Measurements from ENCODE around the gene SERTAD3. TPM values are rescaled to one million over a fixed set of nuclear protein-coding genes. Genes with fewer than 3 reads are reported as not detected.
A peak's percentile ranks its signal among the peaks of the same experiment; 100 is the strongest.

The SERTAD3 gene
- polyA plus RNA-seq, 1 of the 3 experiments (the other 2 are of a cell fraction): 11.3 TPM

- Histone ChIP-seq H3K36me3 (replicated peaks in 1 of 2; ENCODE audit: control insufficient read depth in 1 of 2, insufficient read depth in 2 of 2, low read length in 1 of 2) (peaks cover 14 to 17% of the 10 kb centered on the region in 2 experiments), H3K9me3 (no peaks in the 10 kb centered on the region), H3K79me2 (ENCODE audit: insufficient read depth) (peaks cover 33% of the 10 kb centered on the region), H3K4me1 (ENCODE audit: control insufficient read depth in 1 of 2, insufficient read depth in 2 of 2, low read depth in 1 of 2, low read length in 1 of 2) (peaks cover 5 to 8% of the 10 kb centered on the region in 2 experiments; a peak in 2 of 4 replicates), H3K9me2 (no peaks in the 10 kb centered on the region), H3K4me3 (ENCODE audit: low read depth in 2 of 2, low read length in 1 of 2) (no peak overlapping the region), H3K4me2 (no peak overlapping the region), H3K27ac (ENCODE audit: low read depth in 2 of 2, low read length in 1 of 2) (no peak overlapping the region), H2AFZ (ENCODE audit: low read depth) (no peak overlapping the region; the same call in 1 of the 2 replicates), H3K9ac (no peak overlapping the region), H4K20me1 (ENCODE audit: insufficient read depth) (peaks cover 21% of the 10 kb centered on the region), H3F3A (replicated peaks; ENCODE audit: insufficient read depth) (peaks cover 6% of the 10 kb centered on the region), H3K27me3 (ENCODE audit: insufficient read depth) (no peaks in the 10 kb centered on the region)
- DNase-seq: no peak
- 81% methylated on average over 9 of the region's 9 CpGs for WGBS (ENCODE audit: low lambda C conversion rate)
- TF ChIP-seq FOSL2 (IDR thresholded peaks at IDR 0.05; ENCODE audit: borderline replicate concordance, low read depth) (no peak), GABPA (IDR thresholded peaks at IDR 0.05; ENCODE audit: low read depth) (no peak)
- ChIA-PET CTCF (interaction anchor here (1.0 to 2.8 kb wide), 8 partner anchors 8 to 141 kb away, joined by 3 to 15 read pairs (median 7); partner anchors contain the start of genes BLVRB, PRX and SERTAD1), POLR2A (no interaction called here)
Measured at GRCh38 chr19:40445780-40446262, 1.7 kb upstream of the SERTAD3 start.

- POLR2A ChIA-PET: interaction anchor here (3.8 kb wide), 1 partner anchor 24 kb away, joined by 17 read pairs; no protein-coding TSS in a partner anchor
- H3K27me3 ChIP-seq (ENCODE audit: insufficient read depth): no peaks in the 10 kb centered on the region
Measured at GRCh38 chr19:40444825-40445312, 734 bp upstream of the SERTAD3 start.

More at GRCh38 chr19:40444825-40445312, 734 bp upstream of the SERTAD3 start:
- H3K4me3 ChIP-seq (ENCODE audit: low read depth in 2 of 2, low read length in 1 of 2): peak overlapping the region; percentile 88 to 100
- peaks cover 8% of the 10 kb centered on the region for H3F3A ChIP-seq (replicated peaks; ENCODE audit: insufficient read depth)
- 24% methylated on average over 18 of the region's 18 CpGs for WGBS (ENCODE audit: low lambda C conversion rate)
- H3K4me2 ChIP-seq: peak overlapping the region; percentile 86
- H3K4me1 ChIP-seq (ENCODE audit: control insufficient read depth in 1 of 2, insufficient read depth in 2 of 2, low read depth in 1 of 2, low read length in 1 of 2): peaks cover 5 to 8% of the 10 kb centered on the region in 2 experiments; a peak in 2 of 4 replicates
- no peak for DNase-seq
- TF ChIP-seq SMC3 (IDR thresholded peaks at IDR 0.05; ENCODE audit: low read depth, low read length): peak; percentile 51; the same call in 1 of the 2 replicates
- no peak for TF ChIP-seq MAX (IDR thresholded peaks at IDR 0.05; ENCODE audit: low read depth)
- TF ChIP-seq TCF12 (IDR thresholded peaks at IDR 0.05): no peak
- TF ChIP-seq CHD2 (IDR thresholded peaks at IDR 0.05; ENCODE audit: low read length, partially characterized antibody): peak; percentile 13
- no peak for TF ChIP-seq FOXJ3 (CRISPR knock-in tag; IDR thresholded peaks at IDR 0.05)
- TF ChIP-seq CTCF (IDR thresholded peaks at IDR 0.05): peak; percentile 40; the same call in 1 of the 2 replicates
- no peak for TF ChIP-seq EP300 (IDR thresholded peaks at IDR 0.05; ENCODE audit: borderline replicate concordance in 1 of 2, low read depth in 1 of 2, low read length in 1 of 2)
- TF ChIP-seq SIN3A (IDR thresholded peaks at IDR 0.05; ENCODE audit: borderline replicate concordance, low read depth, low read length): no peak
- TF ChIP-seq ELF1 (IDR thresholded peaks at IDR 0.05): 0 out of 2 replicates have a peak, but pooled peaks have one; percentile 1
- TF ChIP-seq JUND (IDR thresholded peaks at IDR 0.05): no peak
- TF ChIP-seq POLR2AphosphoS5 (IDR thresholded peaks at IDR 0.05; ENCODE audit: low read depth, low read length): peak; percentile 54
- no peak for TF ChIP-seq TAF1 (IDR thresholded peaks at IDR 0.05; ENCODE audit: borderline replicate concordance, low read depth, low read length)
- TF ChIP-seq RAD21 (IDR thresholded peaks at IDR 0.05; ENCODE audit: low read length): peak; percentile 68
- TF ChIP-seq NRF1 (IDR thresholded peaks at IDR 0.05; ENCODE audit: low read depth, low read length): no peak
- TF ChIP-seq USF1 (IDR thresholded peaks at IDR 0.05; ENCODE audit: borderline replicate concordance, low read depth): no peak
- peak overlapping the region; percentile 82 to 96 for H3K27ac ChIP-seq (ENCODE audit: low read depth in 2 of 2, low read length in 1 of 2)
- no peaks in the 10 kb centered on the region for H3K9me3 ChIP-seq
- peaks cover 43% of the 10 kb centered on the region for H3K79me2 ChIP-seq (ENCODE audit: insufficient read depth)
- H3K9ac ChIP-seq: peak overlapping the region; percentile 99
- H3K36me3 ChIP-seq (replicated peaks in 1 of 2; ENCODE audit: control insufficient read depth in 1 of 2, insufficient read depth in 2 of 2, low read length in 1 of 2): peaks cover 21 to 26% of the 10 kb centered on the region in 2 experiments
- CTCF ChIA-PET: interaction anchor here (0.6 to 2.6 kb wide), 15 partner anchors 9 to 263 kb away, joined by 3 to 15 read pairs (median 4); partner anchors contain the start of genes PRX, SERTAD1 and TTC9B
- no peaks in the 10 kb centered on the region for H3K9me2 ChIP-seq
- peaks cover 31% of the 10 kb centered on the region for H4K20me1 ChIP-seq (ENCODE audit: insufficient read depth)
- peak overlapping the region; percentile 93 for H2AFZ ChIP-seq (ENCODE audit: low read depth)

All from SK-N-SH (cell line).